ENCODE results near the gene TFF3.

- TF ChIP-seq MXI1 (conservative IDR thresholded peaks at IDR 0.05; ENCODE audit: poor library complexity, severe bottlenecking) (no peak), TAF1 (IDR thresholded peaks at IDR 0.05; ENCODE audit: low read depth) (no peak), POLR2AphosphoS5 (IDR thresholded peaks at IDR 0.05) (no peak), SMC3 (conservative IDR thresholded peaks at IDR 0.05; ENCODE audit: poor library complexity) (no peak), EP300 (conservative IDR thresholded peaks at IDR 0.05; ENCODE audit: poor library complexity, severe bottlenecking) (no peak), RAD21 (conservative IDR thresholded peaks at IDR 0.05) (no peak)
- TF ChIP-seq, protein P1, sequence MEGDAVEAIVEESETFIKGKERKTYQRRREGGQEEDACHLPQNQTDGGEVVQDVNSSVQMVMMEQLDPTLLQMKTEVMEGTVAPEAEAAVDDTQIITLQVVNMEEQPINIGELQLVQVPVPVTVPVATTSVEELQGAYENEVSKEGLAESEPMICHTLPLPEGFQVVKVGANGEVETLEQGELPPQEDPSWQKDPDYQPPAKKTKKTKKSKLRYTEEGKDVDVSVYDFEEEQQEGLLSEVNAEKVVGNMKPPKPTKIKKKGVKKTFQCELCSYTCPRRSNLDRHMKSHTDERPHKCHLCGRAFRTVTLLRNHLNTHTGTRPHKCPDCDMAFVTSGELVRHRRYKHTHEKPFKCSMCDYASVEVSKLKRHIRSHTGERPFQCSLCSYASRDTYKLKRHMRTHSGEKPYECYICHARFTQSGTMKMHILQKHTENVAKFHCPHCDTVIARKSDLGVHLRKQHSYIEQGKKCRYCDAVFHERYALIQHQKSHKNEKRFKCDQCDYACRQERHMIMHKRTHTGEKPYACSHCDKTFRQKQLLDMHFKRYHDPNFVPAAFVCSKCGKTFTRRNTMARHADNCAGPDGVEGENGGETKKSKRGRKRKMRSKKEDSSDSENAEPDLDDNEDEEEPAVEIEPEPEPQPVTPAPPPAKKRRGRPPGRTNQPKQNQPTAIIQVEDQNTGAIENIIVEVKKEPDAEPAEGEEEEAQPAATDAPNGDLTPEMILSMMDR (IDR thresholded peaks at IDR 0.05; ENCODE audit: poor library complexity, severe bottlenecking): no peak
- TF ChIP-seq, protein P2, sequence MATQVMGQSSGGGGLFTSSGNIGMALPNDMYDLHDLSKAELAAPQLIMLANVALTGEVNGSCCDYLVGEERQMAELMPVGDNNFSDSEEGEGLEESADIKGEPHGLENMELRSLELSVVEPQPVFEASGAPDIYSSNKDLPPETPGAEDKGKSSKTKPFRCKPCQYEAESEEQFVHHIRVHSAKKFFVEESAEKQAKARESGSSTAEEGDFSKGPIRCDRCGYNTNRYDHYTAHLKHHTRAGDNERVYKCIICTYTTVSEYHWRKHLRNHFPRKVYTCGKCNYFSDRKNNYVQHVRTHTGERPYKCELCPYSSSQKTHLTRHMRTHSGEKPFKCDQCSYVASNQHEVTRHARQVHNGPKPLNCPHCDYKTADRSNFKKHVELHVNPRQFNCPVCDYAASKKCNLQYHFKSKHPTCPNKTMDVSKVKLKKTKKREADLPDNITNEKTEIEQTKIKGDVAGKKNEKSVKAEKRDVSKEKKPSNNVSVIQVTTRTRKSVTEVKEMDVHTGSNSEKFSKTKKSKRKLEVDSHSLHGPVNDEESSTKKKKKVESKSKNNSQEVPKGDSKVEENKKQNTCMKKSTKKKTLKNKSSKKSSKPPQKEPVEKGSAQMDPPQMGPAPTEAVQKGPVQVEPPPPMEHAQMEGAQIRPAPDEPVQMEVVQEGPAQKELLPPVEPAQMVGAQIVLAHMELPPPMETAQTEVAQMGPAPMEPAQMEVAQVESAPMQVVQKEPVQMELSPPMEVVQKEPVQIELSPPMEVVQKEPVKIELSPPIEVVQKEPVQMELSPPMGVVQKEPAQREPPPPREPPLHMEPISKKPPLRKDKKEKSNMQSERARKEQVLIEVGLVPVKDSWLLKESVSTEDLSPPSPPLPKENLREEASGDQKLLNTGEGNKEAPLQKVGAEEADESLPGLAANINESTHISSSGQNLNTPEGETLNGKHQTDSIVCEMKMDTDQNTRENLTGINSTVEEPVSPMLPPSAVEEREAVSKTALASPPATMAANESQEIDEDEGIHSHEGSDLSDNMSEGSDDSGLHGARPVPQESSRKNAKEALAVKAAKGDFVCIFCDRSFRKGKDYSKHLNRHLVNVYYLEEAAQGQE (IDR thresholded peaks at IDR 0.05; ENCODE audit: borderline replicate concordance): no peak
Measured at GRCh38 chr21:42305707-42306147, 9.5 kb downstream of the TFF3 start.

Data from neural cell (in vitro differentiated cells).